GM23338 (cell line): ENCODE data around the gene CNTNAP2.

ENCODE experiments used
- CREB1 ChIP-seq: fragments of 250-450 bp; sonication (Bioruptor Pico); IDR thresholded peaks from 2 replicates; pipeline ENCODE4 v1.5.0; 2020; ENCODE audit warnings: low read depth, mild to moderate bottlenecking, moderate library complexity
- EZH2 ChIP-seq: fragments of 200-600 bp; sonication (generic); IDR thresholded peaks from one replicate; pipeline ENCODE4 v1.8.0; 2017; ENCODE audit warnings: antibody characterized with exemption, mild to moderate bottlenecking, low read depth; ENCODE audit not compliant: unreplicated experiment
- EZH2phosphoT487 ChIP-seq: fragments of 200-600 bp; sonication (generic); IDR thresholded peaks from one replicate; pipeline ENCODE4 v1.8.1; 2018; ENCODE audit warnings: antibody characterized with exemption; ENCODE audit not compliant: unreplicated experiment
- JUNB ChIP-seq: IDR thresholded peaks from one replicate; pipeline ENCODE4 v1.6.1; 2016; ENCODE audit warnings: antibody characterized with exemption; ENCODE audit not compliant: unreplicated experiment
- NANOG ChIP-seq: IDR thresholded peaks from 2 replicates; pipeline ENCODE4 v1.6.1; 2016; ENCODE audit warnings: antibody characterized with exemption, borderline replicate concordance
- POLR2AphosphoS5 ChIP-seq: IDR thresholded peaks from 2 replicates; pipeline ENCODE4 v1.6.1; 2016; ENCODE audit warnings: antibody characterized with exemption, low read depth
- ZNF114 ChIP-seq: fragments of 250-450 bp; sonication (Bioruptor Pico); IDR thresholded peaks from 2 replicates; pipeline ENCODE4 v1.5.0; 2020; ENCODE audit warnings: mild to moderate bottlenecking, moderate library complexity
- TF ChIP-seq, protein P1 (sequence below), 2 experiments: fragments of 200-600 bp in 1 of 2; sonication (generic) in 1 of 2; conservative IDR thresholded peaks; 2 replicates each; pipeline versions ENCODE4 v1.5.1 to v1.6.1; 2016 to 2017; ENCODE audit warnings: antibody characterized with exemption in 2 of 2, low read depth in 2 of 2, mild to moderate bottlenecking in 2 of 2, moderate library complexity in 1 of 2
- TF ChIP-seq, protein P2 (sequence below): IDR thresholded peaks from one replicate; pipeline ENCODE4 v1.6.1; 2018; ENCODE audit warnings: antibody characterized with exemption; ENCODE audit not compliant: unreplicated experiment

DNA sequence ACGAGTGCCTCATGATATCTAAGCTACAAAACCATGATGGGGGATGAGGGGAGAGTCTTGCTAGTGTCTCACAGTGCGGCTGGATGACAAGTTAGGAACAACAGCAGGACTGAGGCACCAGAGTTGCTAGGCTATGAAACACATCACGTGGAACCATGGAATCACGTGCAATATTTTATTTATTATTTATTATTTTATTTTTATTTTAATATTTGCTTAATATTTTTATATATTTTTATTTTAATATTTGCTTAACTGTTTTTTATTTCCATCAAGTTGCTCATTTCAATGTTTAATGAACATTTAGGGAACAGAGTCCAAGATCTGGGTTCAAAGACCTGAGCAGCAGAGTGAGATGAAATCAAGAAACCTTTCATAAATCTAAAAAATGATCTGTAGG is 614.6 kb downstream of the CNTNAP2 start:
- TF ChIP-seq EZH2: no peak
- TF ChIP-seq EZH2phosphoT487: no peak
- no peak for TF ChIP-seq JUNB
- TF ChIP-seq, protein P1, sequence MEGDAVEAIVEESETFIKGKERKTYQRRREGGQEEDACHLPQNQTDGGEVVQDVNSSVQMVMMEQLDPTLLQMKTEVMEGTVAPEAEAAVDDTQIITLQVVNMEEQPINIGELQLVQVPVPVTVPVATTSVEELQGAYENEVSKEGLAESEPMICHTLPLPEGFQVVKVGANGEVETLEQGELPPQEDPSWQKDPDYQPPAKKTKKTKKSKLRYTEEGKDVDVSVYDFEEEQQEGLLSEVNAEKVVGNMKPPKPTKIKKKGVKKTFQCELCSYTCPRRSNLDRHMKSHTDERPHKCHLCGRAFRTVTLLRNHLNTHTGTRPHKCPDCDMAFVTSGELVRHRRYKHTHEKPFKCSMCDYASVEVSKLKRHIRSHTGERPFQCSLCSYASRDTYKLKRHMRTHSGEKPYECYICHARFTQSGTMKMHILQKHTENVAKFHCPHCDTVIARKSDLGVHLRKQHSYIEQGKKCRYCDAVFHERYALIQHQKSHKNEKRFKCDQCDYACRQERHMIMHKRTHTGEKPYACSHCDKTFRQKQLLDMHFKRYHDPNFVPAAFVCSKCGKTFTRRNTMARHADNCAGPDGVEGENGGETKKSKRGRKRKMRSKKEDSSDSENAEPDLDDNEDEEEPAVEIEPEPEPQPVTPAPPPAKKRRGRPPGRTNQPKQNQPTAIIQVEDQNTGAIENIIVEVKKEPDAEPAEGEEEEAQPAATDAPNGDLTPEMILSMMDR (conservative IDR thresholded peaks at IDR 0.05; ENCODE audit: low read depth in 2 of 2): no peak
- no peak for TF ChIP-seq CREB1 (CRISPR knock-in tag)
- no peak for TF ChIP-seq POLR2AphosphoS5
- no peak for TF ChIP-seq ZNF114
- TF ChIP-seq, protein P2, sequence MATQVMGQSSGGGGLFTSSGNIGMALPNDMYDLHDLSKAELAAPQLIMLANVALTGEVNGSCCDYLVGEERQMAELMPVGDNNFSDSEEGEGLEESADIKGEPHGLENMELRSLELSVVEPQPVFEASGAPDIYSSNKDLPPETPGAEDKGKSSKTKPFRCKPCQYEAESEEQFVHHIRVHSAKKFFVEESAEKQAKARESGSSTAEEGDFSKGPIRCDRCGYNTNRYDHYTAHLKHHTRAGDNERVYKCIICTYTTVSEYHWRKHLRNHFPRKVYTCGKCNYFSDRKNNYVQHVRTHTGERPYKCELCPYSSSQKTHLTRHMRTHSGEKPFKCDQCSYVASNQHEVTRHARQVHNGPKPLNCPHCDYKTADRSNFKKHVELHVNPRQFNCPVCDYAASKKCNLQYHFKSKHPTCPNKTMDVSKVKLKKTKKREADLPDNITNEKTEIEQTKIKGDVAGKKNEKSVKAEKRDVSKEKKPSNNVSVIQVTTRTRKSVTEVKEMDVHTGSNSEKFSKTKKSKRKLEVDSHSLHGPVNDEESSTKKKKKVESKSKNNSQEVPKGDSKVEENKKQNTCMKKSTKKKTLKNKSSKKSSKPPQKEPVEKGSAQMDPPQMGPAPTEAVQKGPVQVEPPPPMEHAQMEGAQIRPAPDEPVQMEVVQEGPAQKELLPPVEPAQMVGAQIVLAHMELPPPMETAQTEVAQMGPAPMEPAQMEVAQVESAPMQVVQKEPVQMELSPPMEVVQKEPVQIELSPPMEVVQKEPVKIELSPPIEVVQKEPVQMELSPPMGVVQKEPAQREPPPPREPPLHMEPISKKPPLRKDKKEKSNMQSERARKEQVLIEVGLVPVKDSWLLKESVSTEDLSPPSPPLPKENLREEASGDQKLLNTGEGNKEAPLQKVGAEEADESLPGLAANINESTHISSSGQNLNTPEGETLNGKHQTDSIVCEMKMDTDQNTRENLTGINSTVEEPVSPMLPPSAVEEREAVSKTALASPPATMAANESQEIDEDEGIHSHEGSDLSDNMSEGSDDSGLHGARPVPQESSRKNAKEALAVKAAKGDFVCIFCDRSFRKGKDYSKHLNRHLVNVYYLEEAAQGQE: no peak
- no peak for TF ChIP-seq NANOG
